ENCODE data around the gene KCNIP4.
"Not testable (repeated sequence)": the region's sequence is repeated elsewhere in the genome, so short reads cannot be mapped to it uniquely, and the experiment has no call there.

The KCNIP4 gene

GRCh38 chr4:21452931-21453330, 495.6 kb downstream of the KCNIP4 start:
- no peak for DNase-seq

GRCh38 chr4:21451032-21451431, 497.5 kb downstream of the KCNIP4 start:
- DNase-seq: no peak

- DNase-seq: no peak
Measured at GRCh38 chr4:21450331-21450730, 498.2 kb downstream of the KCNIP4 start.

GRCh38 chr4:21447301-21448054, 501.1 kb downstream of the KCNIP4 start:
- DNase-seq: no peak

- DNase-seq: no peak
Measured at GRCh38 chr4:21420166-21420565, 528.4 kb downstream of the KCNIP4 start.

GRCh38 chr4:21415728-21416127, 532.8 kb downstream of the KCNIP4 start:
- no peak for DNase-seq

GRCh38 chr4:21413807-21414370, 534.7 kb downstream of the KCNIP4 start:
- DNase-seq: no peak

GRCh38 chr4:21411086-21411485, 537.5 kb downstream of the KCNIP4 start:
- DNase-seq: no peak

GRCh38 chr4:21410372-21410771, 538.2 kb downstream of the KCNIP4 start:
- DNase-seq: no peak

- no peak for DNase-seq
Measured at GRCh38 chr4:21387683-21388082, 560.9 kb downstream of the KCNIP4 start.

GRCh38 chr4:21386166-21386780, 562.3 kb downstream of the KCNIP4 start:
- no peak for DNase-seq

- DNase-seq: no peak
Measured at GRCh38 chr4:21385706-21386105, 562.9 kb downstream of the KCNIP4 start.

GRCh38 chr4:21384609-21385008, 564.0 kb downstream of the KCNIP4 start:
- DNase-seq: no peak

- DNase-seq: no peak
Measured at GRCh38 chr4:21380861-21381260, 567.7 kb downstream of the KCNIP4 start.

GRCh38 chr4:21377046-21377445, 571.5 kb downstream of the KCNIP4 start:
- no peak for DNase-seq

GRCh38 chr4:21376176-21376575, 572.4 kb downstream of the KCNIP4 start:
- DNase-seq: no peak

GRCh38 chr4:21374641-21375368, 573.8 kb downstream of the KCNIP4 start:
- DNase-seq: no peak

GRCh38 chr4:21367567-21367966, 581.0 kb downstream of the KCNIP4 start:
- no peak for DNase-seq

- DNase-seq: no peak
Measured at GRCh38 chr4:21366840-21367239, 581.7 kb downstream of the KCNIP4 start.

- DNase-seq: no peak
Measured at GRCh38 chr4:21366312-21366711, 582.3 kb downstream of the KCNIP4 start.

GRCh38 chr4:21363701-21364100, 584.9 kb downstream of the KCNIP4 start:
- DNase-seq: no peak

GRCh38 chr4:21352354-21352753, 596.2 kb downstream of the KCNIP4 start:
- not testable (repeated sequence) for DNase-seq

GRCh38 chr4:21347142-21347541, 601.4 kb downstream of the KCNIP4 start:
- no peak for DNase-seq
